22Rv1 (cell line): ENCODE measurements around the gene CHID1.
A peak's percentile ranks its signal among the peaks of the same experiment; 100 is the strongest.

ENCODE experiments used
- CTCF ChIP-seq: fragments of 450-650 bp; IDR thresholded peaks from 2 replicates; pipeline ENCODE4 v1.5.1; 2017; ENCODE audit warnings: mild to moderate bottlenecking
- ZFX ChIP-seq: fragments of 450-650 bp; IDR thresholded peaks from 2 replicates; pipeline ENCODE4 v1.6.1; 2017; ENCODE audit warnings: antibody characterized with exemption, borderline replicate concordance

GRCh38 chr11:870127-870413 is 40.5 kb downstream of the CHID1 start:
- TF ChIP-seq CTCF (0 out of 2 replicates have a peak, but pooled peaks have one; percentile 15), ZFX (no peak)
